Stimulated activated CD4-positive, alpha-beta T cell treated with anti-CD3 and anti-CD28 coated beads, Interleukin-12 subunit alpha, Interleukin-12 subunit beta, amount 100 ng/mL, for 48 hours (primary cell): Measurements from ENCODE around the gene ZNF581.

Source experiments
- DNase-seq, 3 donors: peaks; one replicate each; pipeline ENCODE4 v3.0.0-alpha.2; 2020; ENCODE audit warnings: low read depth in 2 of 3, low spot score in 1 of 3

The ZNF581 gene

DNA sequence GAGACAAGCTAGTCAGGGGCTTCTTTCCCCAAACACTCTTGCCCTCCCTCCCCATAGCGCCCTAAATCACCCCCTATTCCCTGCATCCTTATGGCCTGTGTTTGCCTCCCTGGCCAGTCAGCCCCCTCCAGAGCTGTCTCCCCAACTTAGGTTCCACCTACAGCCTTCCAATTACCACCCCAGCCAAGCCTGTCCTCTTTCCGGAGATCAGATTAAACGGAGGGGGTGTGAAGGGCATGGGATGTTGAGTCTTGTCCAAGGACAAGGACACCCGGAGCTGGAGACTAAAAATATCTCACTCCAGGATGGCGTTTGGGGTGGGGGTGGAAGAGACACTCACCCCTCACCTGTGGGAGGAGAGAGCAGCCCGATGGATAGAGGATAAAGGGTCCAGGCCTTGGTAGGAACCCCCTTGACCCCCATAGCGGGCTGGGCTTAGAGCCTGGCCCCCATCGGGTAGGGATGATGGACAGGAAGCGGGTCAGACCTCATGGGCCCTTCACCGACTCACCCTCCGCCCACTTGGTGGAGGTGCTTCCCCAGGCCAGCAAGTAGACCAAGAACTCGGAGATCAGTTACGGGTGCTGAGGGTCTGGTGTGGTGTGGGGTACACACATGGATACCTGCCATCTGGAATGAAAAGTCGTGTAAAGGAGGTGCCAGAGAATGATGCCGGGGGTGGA is 32.0 kb upstream of the ZNF581 start:
- no peak for DNase-seq

DNA sequence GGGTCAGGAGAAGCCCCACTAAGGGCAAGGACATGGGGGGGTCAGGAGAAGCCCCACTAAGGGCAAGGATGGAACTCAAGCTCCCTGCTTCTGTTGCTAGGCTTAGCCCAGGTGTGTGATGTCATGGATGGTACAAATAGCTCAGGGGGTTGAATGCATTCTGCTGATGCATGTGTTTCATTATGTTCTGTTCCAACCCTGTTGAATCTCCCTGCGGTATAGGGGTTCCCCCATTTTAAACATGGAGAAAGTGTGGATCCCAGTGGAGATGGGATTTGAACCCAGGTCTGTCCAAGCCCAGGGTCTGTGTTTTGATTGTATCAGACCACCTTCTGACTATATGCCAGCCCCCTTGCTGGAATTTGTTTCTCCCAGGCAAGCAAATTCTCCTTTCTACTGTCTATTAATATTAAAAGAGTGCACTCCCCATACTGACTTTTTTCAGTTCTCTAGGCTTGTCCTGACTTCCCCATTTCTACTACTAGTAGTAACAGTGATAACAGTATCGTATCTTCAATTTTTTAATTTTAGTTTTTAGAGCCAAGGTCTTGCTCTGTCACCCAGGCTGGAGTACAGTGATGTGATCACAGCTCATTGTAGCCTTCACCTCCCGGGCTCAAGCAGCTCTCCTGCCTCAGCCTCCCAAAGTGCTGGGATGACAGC is 31.3 kb upstream of the ZNF581 start:
- no peak for DNase-seq

DNA sequence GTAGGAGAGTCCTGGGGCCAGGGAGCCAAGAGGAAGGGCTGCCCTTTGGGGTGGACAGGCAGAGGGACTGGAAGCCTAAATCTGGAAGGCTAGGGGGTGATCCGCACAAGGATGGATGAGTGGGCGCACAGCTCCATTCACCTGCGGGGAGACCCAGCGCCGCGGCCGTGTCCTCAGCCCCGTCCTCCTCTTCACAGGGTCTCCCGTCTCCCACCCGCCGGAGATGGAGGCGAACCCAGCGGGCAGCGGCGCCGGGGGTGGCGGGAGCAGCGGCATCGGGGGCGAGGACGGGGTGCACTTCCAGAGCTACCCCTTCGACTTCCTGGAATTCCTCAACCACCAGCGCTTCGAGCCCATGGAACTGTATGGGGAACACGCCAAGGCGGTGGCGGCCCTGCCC is 30.1 kb upstream of the ZNF581 start:
- DNase-seq, result no peak

DNA sequence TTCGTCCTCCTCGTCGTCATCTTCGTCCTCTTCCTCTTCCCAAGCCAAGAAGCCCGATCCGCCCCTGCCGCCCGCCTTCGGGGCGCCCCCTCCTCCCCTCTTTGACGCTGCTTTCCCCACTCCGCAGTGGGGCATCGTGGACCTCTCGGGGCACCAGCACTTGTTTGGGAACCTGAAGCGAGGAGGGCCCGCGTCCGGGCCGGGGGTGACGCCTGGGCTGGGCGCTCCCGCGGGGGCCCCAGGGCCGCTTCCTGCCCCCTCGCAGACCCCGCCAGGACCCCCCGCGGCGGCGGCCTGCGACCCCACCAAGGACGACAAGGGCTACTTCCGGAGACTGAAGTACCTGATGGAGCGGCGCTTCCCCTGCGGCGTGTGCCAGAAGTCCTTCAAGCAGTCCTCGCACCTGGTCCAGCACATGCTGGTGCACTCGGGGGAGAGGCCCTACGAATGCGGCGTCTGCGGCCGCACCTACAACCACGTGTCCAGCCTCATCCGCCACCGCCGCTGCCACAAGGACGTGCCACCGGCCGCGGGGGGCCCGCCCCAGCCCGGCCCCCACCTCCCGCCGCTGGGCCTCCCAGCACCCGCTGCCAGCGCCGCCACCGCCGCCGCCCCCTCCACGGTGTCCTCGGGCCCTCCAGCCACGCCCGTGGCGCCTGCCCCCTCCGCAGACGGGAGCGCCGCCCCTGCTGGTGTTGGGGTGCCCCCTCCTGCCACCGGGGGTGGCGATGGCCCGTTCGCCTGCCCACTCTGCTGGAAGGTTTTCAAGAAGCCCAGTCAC is 29.3 kb upstream of the ZNF581 start:
- DNase-seq, result no peak

DNA sequence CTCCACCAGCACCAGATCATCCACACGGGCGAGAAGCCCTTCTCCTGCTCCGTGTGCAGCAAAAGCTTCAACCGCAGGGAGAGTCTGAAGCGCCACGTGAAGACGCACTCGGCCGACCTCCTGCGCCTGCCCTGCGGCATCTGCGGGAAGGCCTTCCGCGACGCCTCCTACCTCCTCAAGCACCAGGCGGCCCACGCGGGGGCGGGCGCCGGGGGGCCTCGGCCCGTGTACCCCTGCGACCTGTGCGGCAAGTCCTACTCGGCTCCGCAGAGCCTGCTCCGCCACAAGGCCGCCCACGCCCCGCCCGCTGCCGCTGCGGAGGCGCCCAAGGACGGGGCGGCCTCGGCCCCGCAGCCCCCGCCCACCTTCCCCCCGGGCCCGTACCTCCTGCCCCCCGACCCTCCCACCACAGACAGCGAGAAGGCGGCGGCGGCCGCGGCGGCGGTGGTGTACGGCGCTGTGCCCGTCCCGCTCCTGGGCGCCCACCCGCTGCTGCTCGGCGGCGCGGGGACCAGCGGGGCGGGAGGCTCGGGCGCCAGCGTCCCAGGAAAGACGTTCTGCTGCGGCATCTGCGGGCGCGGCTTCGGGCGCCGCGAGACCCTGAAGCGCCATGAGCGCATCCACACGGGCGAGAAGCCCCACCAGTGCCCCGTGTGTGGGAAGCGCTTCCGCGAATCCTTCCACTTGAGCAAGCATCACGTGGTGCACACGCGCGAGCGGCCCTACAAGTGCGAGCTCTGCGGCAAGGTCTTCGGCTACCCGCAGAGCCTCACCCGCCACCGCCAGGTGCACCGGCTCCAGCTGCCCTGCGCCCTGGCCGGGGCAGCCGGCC is 28.5 kb upstream of the ZNF581 start:
- no peak for DNase-seq

DNA sequence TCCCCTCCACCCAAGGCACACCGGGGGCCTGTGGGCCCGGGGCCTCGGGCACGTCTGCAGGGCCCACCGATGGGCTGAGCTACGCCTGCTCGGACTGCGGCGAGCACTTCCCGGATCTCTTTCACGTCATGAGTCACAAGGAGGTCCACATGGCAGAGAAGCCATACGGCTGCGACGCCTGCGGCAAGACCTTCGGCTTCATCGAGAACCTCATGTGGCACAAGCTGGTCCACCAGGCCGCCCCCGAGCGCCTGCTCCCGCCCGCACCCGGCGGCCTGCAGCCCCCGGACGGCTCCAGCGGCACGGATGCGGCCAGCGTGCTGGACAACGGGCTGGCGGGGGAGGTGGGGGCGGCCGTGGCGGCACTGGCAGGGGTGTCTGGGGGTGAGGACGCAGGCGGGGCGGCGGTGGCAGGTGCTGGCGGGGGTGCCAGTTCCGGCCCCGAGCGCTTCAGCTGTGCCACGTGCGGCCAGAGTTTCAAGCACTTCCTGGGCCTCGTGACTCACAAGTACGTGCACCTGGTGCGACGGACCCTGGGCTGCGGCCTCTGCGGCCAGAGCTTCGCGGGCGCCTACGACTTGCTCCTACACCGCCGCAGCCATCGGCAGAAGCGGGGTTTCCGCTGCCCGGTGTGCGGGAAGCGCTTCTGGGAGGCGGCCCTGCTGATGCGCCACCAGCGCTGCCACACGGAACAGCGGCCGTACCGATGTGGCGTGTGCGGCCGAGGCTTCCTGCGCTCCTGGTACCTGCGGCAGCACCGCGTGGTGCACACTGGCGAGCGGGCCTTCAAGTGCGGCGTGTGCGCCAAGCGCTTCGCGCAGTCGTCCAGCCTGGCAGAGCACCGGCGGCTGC is 27.7 kb upstream of the ZNF581 start:
- no peak for DNase-seq

DNA sequence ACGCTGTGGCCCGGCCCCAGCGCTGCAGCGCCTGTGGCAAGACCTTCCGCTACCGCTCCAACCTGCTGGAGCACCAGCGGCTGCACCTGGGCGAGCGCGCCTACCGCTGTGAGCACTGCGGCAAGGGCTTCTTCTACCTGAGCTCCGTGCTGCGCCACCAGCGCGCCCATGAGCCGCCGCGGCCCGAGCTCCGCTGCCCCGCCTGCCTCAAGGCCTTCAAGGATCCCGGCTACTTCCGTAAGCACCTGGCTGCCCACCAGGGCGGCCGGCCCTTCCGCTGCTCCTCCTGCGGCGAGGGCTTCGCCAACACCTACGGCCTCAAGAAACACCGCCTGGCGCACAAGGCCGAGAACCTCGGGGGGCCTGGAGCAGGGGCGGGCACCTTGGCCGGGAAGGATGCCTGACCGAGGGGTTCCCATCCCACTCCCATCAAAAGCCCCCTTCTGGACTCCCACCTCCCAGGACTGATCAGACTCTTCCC is 27.0 kb upstream of the ZNF581 start:
- no peak for DNase-seq

DNA sequence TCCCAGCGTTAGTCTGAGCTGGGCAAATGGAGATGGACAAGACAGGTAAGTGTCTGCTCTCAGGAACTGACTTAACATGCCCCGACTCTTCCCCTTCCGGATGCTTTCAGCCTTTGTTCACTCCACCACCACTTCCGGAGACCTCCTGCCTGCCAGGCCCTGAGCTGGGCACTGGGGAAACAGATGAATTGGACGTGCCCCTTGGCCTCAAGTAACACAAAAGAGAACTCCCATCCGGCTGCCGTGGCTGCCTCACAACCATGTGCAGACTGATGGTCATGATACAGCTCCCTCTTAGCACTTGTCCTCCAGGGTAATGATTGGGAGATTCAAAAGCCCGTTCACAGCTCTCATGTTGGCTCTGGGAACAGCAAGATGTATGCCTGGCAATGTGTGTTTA is 26.0 kb upstream of the ZNF581 start:
- DNase-seq, result no peak

DNA sequence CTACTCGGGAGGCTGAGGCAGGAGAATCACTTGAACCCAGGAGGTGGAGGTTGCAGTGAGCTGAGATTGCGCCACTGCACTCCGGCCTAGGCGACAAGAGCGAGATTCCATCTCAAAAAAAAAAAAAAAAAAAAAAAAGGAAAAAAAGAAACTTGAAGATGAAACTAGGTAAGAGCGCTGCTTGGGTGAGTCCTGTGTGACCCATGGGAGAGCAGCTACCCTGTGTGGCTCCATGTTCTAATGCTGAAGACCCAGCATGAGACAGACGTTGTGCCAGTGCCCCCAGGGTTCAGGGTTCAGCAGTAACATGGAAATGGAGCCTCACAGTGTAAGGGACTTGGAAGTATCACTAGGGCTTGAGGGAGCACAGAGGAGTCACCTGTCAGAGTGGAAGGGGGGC is 25.0 kb upstream of the ZNF581 start:
- DNase-seq, result no peak

DNA sequence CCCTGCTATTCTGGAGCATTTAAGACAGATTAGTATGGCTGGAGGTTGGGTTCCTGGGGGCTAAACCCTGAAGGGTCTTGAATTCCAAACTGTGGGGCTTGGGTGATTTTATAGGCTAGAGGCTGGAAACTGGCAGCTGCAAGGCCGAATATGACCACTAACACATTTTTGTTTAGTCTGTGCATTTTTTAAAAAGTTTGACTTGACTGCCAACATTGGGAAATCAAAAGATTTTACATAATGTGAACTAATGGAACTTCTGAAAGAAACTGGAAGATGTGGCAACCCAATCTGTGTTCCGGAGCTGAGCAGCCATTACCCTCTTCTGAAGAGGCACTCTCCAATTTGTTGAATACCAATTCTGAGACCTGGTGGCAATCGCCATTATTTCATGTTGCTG is 24.2 kb upstream of the ZNF581 start:
- DNase-seq, result no peak

DNA sequence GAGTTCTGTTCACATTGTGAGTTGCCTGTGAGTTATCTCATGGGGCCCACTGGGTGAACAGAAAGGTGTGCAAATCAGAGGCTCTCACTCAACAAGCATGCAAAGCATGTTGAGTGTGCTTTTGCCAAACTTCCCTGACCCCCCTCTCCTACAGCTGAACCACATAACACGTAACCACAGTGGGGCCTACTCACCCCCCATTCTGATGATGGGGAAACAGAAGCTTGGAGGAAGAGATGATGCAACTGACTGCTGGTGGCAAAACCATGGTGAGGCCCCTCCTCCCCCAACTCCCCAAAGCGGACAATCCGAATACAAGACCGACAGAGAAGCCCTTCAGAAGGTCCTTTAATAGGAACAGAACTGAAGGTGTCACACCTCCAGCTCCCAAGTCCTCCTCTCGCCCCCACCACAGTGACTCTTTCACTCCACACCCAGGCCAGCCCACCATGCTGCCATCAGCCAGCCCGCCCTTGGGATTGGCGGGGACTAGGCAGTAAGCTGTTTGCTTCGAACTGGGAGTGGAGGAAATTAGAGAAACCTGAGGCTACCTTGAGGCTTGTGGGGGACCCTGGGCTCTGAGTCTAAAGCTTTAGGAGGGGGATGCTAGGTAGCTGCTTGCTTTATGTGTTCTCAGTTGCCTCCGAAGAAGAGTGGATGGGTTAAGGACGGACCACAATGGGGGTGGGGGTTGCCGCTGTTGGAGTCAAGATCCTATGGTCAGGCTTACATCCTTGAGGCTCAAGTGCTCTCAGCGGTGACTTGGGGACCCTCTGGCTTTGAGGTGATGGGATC is 22.8 kb upstream of the ZNF581 start:
- no peak for DNase-seq

DNA sequence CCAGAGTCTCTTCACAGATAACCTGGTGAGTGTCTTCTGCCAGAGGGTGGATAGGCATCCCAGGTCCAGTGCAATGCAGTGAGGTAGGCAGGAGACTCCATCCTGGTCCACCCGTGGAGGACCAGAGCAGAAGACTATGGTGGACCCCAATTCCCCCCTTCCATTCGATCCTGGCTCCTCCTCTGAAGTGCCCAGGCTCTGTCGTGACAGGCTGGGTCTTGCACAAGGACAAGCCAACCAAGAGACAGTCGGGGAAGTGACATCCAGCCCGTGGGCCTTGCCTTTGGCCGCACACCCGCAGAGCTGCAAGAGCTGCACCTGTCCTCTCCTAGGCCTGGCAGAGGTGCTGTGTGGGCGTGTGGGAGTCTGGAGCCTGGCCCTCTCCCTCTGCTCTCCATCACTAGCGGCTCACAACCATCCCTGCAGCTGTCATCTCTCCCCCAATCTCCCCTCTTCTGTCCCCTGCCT is 22.2 kb upstream of the ZNF581 start:
- no peak for DNase-seq

DNA sequence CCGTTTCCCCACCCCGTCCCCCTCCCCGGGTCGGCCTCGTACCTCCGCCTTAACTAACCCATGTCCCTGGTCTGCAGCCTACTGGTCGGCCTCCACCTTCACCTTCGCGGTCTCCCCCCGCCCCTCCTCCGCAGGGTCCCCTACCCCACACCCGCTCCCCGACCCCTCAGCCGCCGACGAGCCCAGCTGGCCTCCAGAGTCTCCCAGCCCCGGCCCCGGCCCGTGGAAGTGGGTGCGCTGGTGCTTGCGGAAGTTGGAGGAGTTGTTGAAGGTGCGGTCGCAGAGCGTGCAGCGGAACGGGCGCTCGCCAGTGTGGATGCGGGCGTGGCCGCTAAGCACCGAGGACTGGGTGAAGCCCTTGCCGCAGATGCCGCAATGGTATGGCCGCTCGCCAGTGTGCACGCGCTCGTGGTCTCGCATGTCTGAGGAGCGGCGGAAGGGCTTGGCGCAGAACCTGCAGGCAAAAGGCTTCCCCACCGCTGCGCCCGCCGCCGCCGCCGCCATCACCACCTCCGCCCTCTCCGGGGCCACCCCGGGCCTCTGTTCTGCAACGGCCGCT is 21.7 kb upstream of the ZNF581 start:
- no peak for DNase-seq

DNA sequence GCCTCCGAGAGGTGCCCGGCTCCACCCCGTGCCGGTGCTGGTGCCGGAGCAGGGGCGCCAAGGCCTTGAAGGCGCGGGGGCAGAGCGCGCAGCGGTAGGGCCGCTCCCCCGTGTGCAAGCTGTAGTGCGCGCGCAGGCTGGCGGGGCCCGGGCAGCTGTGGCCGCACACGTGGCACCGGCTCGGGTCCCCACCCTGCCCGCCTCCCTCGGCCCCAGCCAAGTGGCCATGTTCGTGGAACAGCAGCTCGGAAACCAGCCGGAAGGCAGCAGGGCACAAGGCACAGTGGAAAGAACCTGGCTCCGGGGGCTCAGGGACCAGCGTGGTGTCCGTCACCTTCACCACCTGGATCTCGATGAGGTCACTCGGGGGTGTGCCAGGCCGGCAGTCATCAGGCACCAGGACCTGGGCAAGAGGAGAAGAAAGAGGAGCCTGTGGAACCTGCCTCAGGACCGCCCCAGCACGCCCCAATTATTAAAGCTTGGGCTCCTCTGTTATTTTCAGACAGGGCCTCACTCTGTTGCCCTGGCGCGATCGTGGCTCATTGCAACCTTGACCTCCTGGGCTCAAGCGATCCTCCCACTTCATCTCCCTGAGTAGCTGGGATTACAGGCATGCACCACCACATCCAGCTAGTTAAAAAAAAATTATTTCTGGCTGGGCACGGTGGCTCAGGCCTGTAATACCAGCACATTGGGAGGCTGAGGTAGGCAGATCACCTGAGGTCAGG is 21.0 kb upstream of the ZNF581 start:
- no peak for DNase-seq

DNA sequence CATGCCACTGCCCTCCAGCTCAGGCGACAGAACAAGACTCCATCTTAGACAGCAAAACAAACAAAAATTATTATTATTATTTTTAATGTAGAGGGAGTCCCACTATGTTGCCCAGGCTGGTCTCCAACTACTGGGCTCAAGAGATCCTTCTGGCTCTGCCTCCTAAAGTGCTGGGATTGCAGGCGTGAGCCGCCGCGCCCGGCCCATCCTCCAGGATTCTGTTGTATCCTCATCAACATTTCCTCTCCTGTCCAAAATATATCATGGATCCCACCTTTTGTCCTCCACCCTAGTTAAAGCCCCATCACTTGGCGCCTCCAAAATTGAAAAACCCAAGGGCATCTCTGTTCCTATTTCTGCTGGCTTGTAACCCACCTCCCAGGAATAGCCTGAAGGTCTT is 20.3 kb upstream of the ZNF581 start:
- no peak for DNase-seq

DNA sequence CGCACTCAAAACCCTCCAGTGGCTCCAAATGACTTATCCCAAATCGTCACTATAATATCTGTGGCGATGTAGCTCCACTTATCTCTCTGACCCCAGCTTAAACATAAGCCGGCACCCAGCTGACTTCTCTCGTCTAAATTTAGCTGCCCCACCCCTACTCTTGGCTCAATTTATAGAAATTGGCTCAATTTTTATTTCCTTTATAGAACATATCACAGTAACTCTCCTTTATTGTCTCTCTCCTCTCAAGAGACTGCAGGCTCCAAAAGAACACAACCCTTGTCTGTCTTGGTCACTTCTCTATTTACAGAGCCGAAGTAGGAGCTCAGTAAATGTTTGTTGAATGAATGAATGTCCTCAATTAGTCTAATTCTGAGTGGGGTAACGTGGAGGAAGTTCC is 19.9 kb upstream of the ZNF581 start:
- DNase-seq, result no peak

DNA sequence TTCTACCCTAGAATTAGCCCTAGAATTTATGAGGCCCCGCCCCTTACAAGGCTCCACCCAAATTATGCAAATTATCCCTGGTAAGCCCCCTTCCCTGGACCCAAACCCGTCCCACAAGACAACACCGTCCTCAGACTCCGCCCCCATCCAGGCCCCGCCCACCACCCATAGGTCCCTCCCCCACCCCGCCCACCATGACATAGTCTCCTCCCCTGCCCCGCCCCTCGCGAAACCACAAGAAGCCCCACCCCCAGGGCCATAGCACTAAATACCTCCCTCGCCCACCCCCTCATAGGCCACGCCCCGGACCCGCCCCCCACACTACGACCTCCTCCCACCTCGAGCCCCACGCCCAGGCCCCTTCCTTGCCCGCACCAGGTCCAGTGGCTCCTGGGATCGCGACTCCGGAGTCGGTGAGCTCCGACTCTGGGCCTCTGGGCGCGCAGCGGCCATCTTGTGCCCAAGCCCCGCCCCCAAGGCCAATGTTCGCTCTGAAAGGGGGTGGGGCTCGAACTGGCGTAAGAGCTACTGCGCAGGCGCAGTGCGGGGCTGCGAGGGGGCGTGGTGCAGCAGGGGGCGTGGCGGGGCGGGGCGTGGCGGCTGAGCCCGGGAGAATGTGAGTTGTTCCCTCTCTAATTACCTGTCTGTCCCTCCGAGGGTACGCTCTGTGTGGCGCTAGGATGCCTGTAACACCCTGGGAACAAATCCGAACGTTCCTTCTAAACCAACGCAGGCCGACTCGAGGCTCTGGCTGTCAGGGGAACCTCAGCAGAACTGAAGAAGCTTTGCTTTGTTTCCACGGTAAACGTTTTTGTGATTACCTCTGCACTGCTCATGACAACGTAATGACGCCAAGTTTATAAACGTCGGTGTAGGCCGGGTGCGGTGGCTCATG is 19.1 kb upstream of the ZNF581 start, which contains the start of gene ZNF784:
Gene ZNF784 (minus strand): TSS at position 458 of the 895 bp plus-strand sequence. CDS start 5 bp downstream, at position 453.
- peak; percentile 87 to 91 (median 89) for DNase-seq
